ENCODE results near the gene OSBPL1A.
A peak's percentile ranks its signal among the peaks of the same experiment; 100 is the strongest.

The OSBPL1A gene

DNA sequence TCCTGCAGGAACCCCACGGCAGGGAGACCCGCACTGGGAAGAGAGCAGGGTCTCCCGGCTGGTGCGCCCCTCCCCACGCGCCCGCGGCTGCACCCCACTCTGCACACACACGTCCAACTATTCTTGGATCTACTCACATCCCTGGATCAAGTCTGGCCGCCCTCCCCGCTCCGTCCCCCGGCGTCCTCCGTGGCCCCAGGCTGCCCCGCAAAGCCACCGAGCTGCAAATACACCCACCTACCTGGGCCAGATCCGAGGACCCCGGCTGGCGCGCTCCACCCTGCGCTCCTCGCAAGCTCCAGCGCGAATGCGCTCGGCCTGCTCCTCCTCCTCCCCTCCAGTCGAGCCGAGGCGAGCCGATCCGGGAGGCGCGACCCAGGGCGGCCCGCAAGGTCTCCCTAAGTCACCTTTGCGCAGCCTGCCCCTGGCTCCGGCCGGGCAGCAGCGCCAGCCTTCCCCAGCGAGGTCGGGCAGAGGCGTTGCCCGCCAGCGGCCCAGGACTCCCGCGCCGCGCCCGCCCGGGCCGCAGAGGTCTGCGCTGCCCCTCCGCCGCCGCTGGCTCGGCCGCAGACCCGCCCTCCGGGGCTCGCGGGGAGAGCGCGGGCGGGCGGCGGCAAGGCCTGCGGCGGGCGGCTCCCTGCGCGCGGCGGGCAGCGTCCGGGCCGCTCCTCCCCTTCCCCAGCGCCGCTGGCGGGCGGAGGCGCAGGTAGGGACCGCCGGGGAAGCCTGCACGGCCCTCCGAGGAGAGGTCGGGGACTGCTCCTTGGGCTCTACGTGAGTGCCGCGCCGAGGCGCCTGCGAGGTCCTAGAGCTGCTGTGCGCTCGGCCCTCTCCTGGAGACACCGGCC lies 126.0 kb downstream of the OSBPL1A start:
- DNase-seq (ENCODE audit: low read depth): peak; percentile 58
- H3K4me3 ChIP-seq (ENCODE audit: low read length): peak overlapping the region; percentile 62
- TF ChIP-seq, protein P1, sequence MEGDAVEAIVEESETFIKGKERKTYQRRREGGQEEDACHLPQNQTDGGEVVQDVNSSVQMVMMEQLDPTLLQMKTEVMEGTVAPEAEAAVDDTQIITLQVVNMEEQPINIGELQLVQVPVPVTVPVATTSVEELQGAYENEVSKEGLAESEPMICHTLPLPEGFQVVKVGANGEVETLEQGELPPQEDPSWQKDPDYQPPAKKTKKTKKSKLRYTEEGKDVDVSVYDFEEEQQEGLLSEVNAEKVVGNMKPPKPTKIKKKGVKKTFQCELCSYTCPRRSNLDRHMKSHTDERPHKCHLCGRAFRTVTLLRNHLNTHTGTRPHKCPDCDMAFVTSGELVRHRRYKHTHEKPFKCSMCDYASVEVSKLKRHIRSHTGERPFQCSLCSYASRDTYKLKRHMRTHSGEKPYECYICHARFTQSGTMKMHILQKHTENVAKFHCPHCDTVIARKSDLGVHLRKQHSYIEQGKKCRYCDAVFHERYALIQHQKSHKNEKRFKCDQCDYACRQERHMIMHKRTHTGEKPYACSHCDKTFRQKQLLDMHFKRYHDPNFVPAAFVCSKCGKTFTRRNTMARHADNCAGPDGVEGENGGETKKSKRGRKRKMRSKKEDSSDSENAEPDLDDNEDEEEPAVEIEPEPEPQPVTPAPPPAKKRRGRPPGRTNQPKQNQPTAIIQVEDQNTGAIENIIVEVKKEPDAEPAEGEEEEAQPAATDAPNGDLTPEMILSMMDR (conservative IDR thresholded peaks at IDR 0.05; ENCODE audit: low read depth, low read length): peak; percentile 24

DNA sequence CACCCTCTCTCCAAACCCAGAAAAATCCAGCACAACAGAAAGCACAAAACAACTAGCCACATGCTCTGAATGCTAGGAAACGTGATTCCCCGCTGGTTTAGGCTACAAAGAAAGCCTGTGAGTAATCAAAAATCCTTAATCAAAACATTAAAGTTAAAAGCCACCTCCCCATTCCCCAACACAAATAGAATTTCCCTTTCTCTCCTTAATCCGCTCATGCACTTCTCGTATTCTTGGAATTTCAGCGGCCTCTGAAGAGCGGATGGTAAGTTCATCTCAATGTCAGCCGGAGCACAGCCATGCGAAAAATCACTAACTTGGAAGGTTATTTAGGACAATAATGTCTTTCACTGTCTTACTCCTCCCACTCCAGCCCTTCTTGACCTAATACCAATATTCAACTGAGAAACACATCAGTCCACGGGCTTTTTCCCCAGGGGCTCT lies 126.7 kb downstream of the OSBPL1A start:
- peak overlapping the region; percentile 62 for H3K4me3 ChIP-seq (ENCODE audit: low read length)
- TF ChIP-seq, protein P1 (conservative IDR thresholded peaks at IDR 0.05; ENCODE audit: low read depth, low read length): no peak
- DNase-seq (ENCODE audit: low read depth): peak; percentile 89

DNA sequence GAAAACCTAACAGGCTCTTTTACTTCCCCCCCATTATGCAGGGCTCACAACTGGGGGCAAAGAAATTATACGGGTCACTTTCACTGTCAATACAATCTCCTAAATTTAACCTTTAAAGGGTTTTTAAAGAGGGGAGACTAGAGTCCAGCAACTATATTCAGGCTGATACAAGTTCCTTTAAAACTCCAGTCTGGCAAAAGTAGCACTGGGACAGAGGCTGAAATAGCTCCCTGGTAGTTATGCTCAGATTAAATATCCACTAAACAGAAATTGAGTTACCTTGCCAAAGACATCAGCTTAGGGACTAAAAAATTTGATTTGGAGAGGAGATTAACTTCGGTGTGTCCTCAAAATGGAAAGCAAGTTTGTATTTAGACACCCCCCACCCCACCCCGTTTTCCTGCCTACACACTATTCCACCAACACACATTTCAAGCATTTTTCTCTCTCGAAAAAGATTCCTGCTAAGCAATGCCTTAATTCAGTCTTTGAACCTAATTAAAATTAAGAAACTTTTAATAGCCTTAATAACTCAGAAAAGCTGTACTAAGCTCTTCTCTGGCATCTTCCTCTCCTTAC lies 127.2 kb downstream of the OSBPL1A start:
- H3K4me3 ChIP-seq (ENCODE audit: low read length): peak overlapping the region; percentile 62
- DNase-seq (ENCODE audit: low read depth): no peak
- TF ChIP-seq, protein P1 (conservative IDR thresholded peaks at IDR 0.05; ENCODE audit: low read depth, low read length): no peak

DNA sequence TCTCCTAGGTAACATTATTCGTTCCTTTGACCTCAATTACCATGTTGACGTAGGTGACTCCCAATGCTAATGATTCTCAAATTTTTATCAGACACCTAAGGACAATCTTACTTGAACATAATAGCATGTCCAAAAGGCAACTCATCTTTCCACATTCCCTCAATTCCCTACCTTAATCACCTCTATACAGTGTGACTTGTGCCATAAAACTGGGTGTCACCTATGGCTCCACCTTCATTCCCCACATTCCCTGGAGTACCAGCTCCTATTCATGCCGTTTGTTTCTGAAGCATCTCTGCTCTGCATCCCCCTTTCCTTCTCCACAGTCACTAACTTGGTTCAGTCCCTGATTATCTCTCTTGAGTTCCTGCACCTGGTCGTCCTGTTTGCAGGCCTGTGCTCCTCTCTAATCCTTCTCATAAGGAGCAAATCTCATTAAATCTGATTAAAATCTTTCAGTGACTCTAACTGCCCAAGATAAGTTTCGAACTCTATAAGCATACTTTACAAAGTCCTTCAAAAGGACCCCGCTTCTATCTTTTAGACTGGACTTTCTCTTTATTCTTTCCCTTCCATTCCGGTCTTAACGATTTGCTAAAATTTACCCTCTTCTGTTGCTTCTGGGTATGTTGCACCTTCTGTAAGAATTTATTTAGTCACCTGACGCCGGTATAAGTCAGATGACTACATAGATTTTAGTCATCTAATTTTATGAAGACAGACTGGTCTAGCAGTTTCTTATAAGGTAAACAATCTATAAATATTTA lies 128.7 kb downstream of the OSBPL1A start:
- TF ChIP-seq, protein P1 (conservative IDR thresholded peaks at IDR 0.05; ENCODE audit: low read depth, low read length): no peak
- no peak for DNase-seq (ENCODE audit: low read depth)
- peak overlapping the region; percentile 62 for H3K4me3 ChIP-seq (ENCODE audit: low read length)

DNA sequence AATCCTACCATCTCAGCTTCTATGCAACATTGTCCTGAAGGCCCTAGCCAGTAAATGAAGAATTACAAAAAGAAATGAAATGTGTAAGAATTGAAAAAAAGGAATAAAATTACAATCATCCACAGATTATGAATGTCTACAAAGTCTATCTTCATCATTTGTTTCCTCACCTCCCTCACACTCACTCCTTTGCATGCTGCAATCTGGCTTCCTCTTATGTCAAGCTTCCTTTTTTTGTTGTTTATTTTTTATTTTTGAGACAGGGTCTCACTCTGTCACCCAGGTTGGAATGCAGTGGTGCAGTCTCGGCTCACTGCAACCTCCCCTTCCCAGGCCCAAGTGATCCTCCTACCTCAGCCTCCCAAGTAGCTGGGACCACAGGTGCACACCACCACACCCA lies 129.7 kb downstream of the OSBPL1A start:
- no peak for DNase-seq (ENCODE audit: low read depth)
- TF ChIP-seq, protein P1 (conservative IDR thresholded peaks at IDR 0.05; ENCODE audit: low read depth, low read length): no peak
- no peak overlapping the region for H3K4me3 ChIP-seq (ENCODE audit: low read length)

DNA sequence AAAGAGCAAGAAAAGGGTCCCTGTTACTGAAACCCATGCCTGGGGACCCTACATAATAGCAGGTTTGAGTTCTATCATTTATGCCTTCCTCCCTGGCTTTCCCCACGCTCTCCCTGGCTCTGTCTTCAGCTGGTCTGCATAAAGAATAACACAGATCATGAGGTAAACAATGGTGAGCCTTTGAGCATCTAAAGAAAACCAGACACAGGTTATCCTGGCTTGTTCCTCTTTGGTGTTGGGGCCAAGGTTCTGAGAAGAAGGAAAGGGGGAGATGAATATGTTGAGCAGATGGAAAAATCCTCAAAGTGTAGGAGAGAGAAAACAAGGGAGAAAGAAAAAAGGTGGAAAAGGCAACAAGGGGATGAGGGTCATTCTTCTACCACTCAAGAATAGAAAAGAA lies 131.5 kb downstream of the OSBPL1A start:
- H3K4me3 ChIP-seq (ENCODE audit: low read length): no peak overlapping the region
- TF ChIP-seq, protein P1 (conservative IDR thresholded peaks at IDR 0.05; ENCODE audit: low read depth, low read length): no peak
- no peak for DNase-seq (ENCODE audit: low read depth)
